KOPT-K1 (cell line): ENCODE results near the gene UBR1.

Experiments used
- H3K27ac ChIP-seq: fragments of 200-600 bp; sonication (generic); 2 replicates; pipeline ENCODE4 v1.5.1; 2016; ENCODE audit warnings: antibody characterized with exemption, mild to moderate bottlenecking, low read depth, low read length; ENCODE audit not compliant: poor library complexity, severe bottlenecking
- H3K36me3 ChIP-seq: fragments of 200-600 bp; sonication (generic); 2 replicates; pipeline ENCODE4 v1.5.1; 2017; ENCODE audit warnings: antibody characterized with exemption, mild to moderate bottlenecking, low read length, moderate library complexity; ENCODE audit not compliant: insufficient read depth
- H3K9me3 ChIP-seq: fragments of 200-600 bp; sonication (generic); 2 replicates; pipeline ENCODE4 v1.5.1; 2017; ENCODE audit warnings: antibody characterized with exemption, low read length, mild to moderate bottlenecking; ENCODE audit not compliant: insufficient read depth, poor library complexity, severe bottlenecking

The UBR1 gene

GRCh38 chr15:43126356-43126755 lies 20.5 kb upstream of the UBR1 start:
- Histone ChIP-seq H3K27ac (no peak overlapping the region), H3K36me3 (no peaks in the 10 kb centered on the region), H3K9me3 (peaks cover 4% of the 10 kb centered on the region)

GRCh38 chr15:43125100-43125661 lies 19.3 kb upstream of the UBR1 start:
- no peak overlapping the region for H3K27ac ChIP-seq

GRCh38 chr15:43121863-43122262 lies 16.0 kb upstream of the UBR1 start:
- H3K9me3 ChIP-seq = no peaks in the 10 kb centered on the region
- no peak overlapping the region for H3K27ac ChIP-seq
- no peaks in the 10 kb centered on the region for H3K36me3 ChIP-seq

More at GRCh38 chr15:43125100-43125661, 19.3 kb upstream of the UBR1 start:
- Histone ChIP-seq H3K36me3 (no peaks in the 10 kb centered on the region), H3K9me3 (peaks cover 4% of the 10 kb centered on the region)

GRCh38 chr15:43118829-43119228 lies 13.0 kb upstream of the UBR1 start:
- H3K36me3 ChIP-seq = no peaks in the 10 kb centered on the region
- no peak overlapping the region for H3K27ac ChIP-seq
- H3K9me3 ChIP-seq = no peaks in the 10 kb centered on the region

- H3K9me3 ChIP-seq = no peaks in the 10 kb centered on the region
- no peaks in the 10 kb centered on the region for H3K36me3 ChIP-seq
- no peak overlapping the region for H3K27ac ChIP-seq
These were observed 12.4 kb upstream of the UBR1 start for GRCh38 chr15:43118286-43118685.

GRCh38 chr15:43111354-43111753 lies 5.5 kb upstream of the UBR1 start:
- no peak overlapping the region for H3K27ac ChIP-seq
- H3K36me3 ChIP-seq = no peaks in the 10 kb centered on the region
- no peaks in the 10 kb centered on the region for H3K9me3 ChIP-seq

GRCh38 chr15:43107751-43108150 lies 1.9 kb upstream of the UBR1 start:
- Histone ChIP-seq H3K36me3 (peaks cover 14% of the 10 kb centered on the region), H3K27ac (no peak overlapping the region), H3K9me3 (no peaks in the 10 kb centered on the region)

GRCh38 chr15:43106486-43106829 lies 620 bp upstream of the UBR1 start:
- peak overlapping the region; percentile 75 for H3K27ac ChIP-seq
- H3K36me3 ChIP-seq = peaks cover 25% of the 10 kb centered on the region
- H3K9me3 ChIP-seq = no peaks in the 10 kb centered on the region

GRCh38 chr15:43105077-43105736 lies 631 bp downstream of the UBR1 start:
- Histone ChIP-seq H3K9me3 (no peaks in the 10 kb centered on the region), H3K36me3 (peaks cover 38% of the 10 kb centered on the region), H3K27ac (peak overlapping the region; percentile 75)

GRCh38 chr15:43104426-43104825 lies 1.4 kb downstream of the UBR1 start:
- peaks cover 41% of the 10 kb centered on the region for H3K36me3 ChIP-seq
- H3K27ac ChIP-seq = no peak overlapping the region
- no peaks in the 10 kb centered on the region for H3K9me3 ChIP-seq

- Histone ChIP-seq H3K9me3 (no peaks in the 10 kb centered on the region), H3K27ac (no peak overlapping the region), H3K36me3 (peaks cover 41% of the 10 kb centered on the region)
These were observed 1.9 kb downstream of the UBR1 start for GRCh38 chr15:43103907-43104306.

- Histone ChIP-seq H3K9me3 (no peaks in the 10 kb centered on the region), H3K27ac (no peak overlapping the region), H3K36me3 (peaks cover 44% of the 10 kb centered on the region)
These were observed 3.7 kb downstream of the UBR1 start for GRCh38 chr15:43102187-43102586.

GRCh38 chr15:43100971-43101370 lies 4.9 kb downstream of the UBR1 start:
- no peak overlapping the region for H3K27ac ChIP-seq
- H3K36me3 ChIP-seq = peaks cover 54% of the 10 kb centered on the region
- no peaks in the 10 kb centered on the region for H3K9me3 ChIP-seq

GRCh38 chr15:43099105-43099845 lies 6.6 kb downstream of the UBR1 start:
- H3K9me3 ChIP-seq = no peaks in the 10 kb centered on the region
- peaks cover 54% of the 10 kb centered on the region for H3K36me3 ChIP-seq
- no peak overlapping the region for H3K27ac ChIP-seq

GRCh38 chr15:43096411-43096810 lies 9.4 kb downstream of the UBR1 start:
- Histone ChIP-seq H3K9me3 (no peaks in the 10 kb centered on the region), H3K36me3 (peaks cover 44% of the 10 kb centered on the region), H3K27ac (no peak overlapping the region)
